Esophagus squamous epithelium (tissue), 5 donors: Measurements from ENCODE around the gene OR52B6. TPM values are rescaled to one million over a fixed set of nuclear protein-coding genes. Genes with fewer than 3 reads are reported as not detected.

Source experiments
- DNase-seq: peaks from one replicate; lab custom pipeline; 2025; lab: John Stamatoyannopoulos, UW
- H3K27ac ChIP-seq, 4 donors: fragments of 200-600 bp; sonication (generic); one replicate each; pipeline ENCODE4 v1.5.1; 2016 to 2019; ENCODE audit warnings: mild to moderate bottlenecking in 1 of 4
- H3K27me3 ChIP-seq, 4 donors: fragments of 200-600 bp; sonication (generic); 1 replicate in 3 of 4; 2 replicates in 1 of 4; pipeline versions ENCODE4 v1.5.1 to v1.6.0; 2017 to 2021; ENCODE audit warnings: antibody characterized with exemption in 1 of 4
- H3K36me3 ChIP-seq, 3 donors: fragments of 200-600 bp; sonication (generic); one replicate each; pipeline ENCODE4 v1.5.1; 2016 to 2019
- H3K4me1 ChIP-seq, 3 donors: fragments of 200-600 bp; sonication (generic); one replicate each; pipeline ENCODE4 v1.5.1; 2017 to 2019
- H3K4me3 ChIP-seq, 4 donors: fragments of 200-600 bp; sonication (generic); 1 replicate in 3 of 4; 2 replicates in 1 of 4; pipeline ENCODE4 v1.5.1; 2016 to 2019; ENCODE audit warnings: mild to moderate bottlenecking in 2 of 4, moderate library complexity in 1 of 4
- H3K9me3 ChIP-seq, 3 donors: fragments of 200-600 bp; sonication (generic); one replicate each; pipeline ENCODE4 v1.5.1; 2016 to 2019
- POLR2A ChIP-seq, 4 donors: fragments of 450-650 bp; IDR thresholded peaks; one replicate each; pipeline ENCODE4 v1.6.1; 2017; ENCODE audit warnings: antibody characterized with exemption in 4 of 4, mild to moderate bottlenecking in 4 of 4, moderate library complexity in 3 of 4
- WGBS, 2 donors: methylation state at CpG; one replicate each; pipeline ENCODE4 v1.1.5; 2018; 5-methylcytosine and 5-hydroxymethylcytosine counted together
- intact Hi-C: fragments of 100-400 bp; cut with DNase I; formaldehyde crosslinking; loops from one replicate; pipeline ENCODE4 v1.15.0; 2022
- total RNA-seq, 4 donors: library from RNA; depleted of rRNA; stranded (reverse); fragments of >200 nt; gene quantifications; one replicate each; pipeline ENCODE4 v1.1.0, GENCODE V29; 2016
- TF ChIP-seq, protein P1 (sequence below), 6 experiments: fragments of 450-650 bp in 4 of 6; fragments of 200-600 bp in 2 of 6; sonication (generic) in 2 of 6; IDR thresholded peaks; one replicate each; pipeline ENCODE4 v1.5.1; 2016 to 2019; ENCODE audit warnings: antibody characterized with exemption in 6 of 6, mild to moderate bottlenecking in 4 of 6, moderate library complexity in 4 of 6
- donor health status: DM: yes; HTN: yes; CAD: no.

Gene OR52B6
- total RNA-seq, 4 donors from 2014 or later: not detected

DNA sequence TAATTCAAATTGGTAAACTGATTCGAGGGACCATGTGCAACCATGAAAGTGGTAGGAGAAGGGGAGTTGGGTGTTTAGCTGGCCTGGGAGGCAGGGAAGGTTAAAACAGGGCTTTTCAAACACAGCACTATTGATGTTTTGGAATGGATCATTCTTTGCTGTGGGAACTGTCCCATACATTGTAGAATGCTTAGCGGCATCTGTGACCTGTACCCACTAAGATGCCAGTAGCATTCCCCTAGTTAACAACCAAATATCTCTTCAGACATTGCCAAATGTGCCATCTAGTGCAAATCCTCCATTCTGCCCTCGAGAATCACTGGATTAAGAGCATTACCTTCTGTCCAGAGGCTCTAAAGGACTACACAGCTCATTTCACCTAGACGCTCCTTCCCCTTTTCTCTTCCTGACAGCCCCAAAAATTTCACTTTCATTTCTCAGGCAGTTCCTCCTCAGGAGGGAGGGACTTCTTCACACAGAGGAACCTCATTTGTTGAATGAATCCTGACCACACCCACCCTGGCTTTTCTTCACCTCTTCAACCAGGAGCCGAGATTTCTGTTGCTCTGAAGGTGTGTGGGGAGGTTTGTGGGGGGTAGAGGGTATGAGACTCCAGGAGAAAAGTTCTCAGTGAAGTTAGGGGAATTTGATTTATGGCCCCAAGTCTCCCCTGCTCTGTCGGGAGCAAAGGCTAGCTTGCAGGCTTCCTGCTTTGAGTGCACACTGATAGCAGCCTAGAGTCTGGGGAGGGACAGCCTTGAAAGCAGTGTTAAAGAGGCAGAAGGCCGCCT lies 44.0 kb downstream of the OR52B6 start, which contains the start of gene TRIM34:
Gene TRIM34 (plus strand): TSS at position 513 of the 791 bp plus-strand sequence. CDS start 7,331 bp downstream, outside the sequence.
- intact Hi-C loops: no loop called here
- 12 to 16% methylated on average over 7 of the region's 7 CpGs for WGBS, 2 donors
- peak within 1 kb of the TSS; percentile 79 to 90 (median 86) for H3K27ac ChIP-seq
- no peak for DNase-seq
- peak within 1 kb of the TSS; percentile 39 to 75 (median 55) for H3K4me3 ChIP-seq
- TF ChIP-seq, protein P1, sequence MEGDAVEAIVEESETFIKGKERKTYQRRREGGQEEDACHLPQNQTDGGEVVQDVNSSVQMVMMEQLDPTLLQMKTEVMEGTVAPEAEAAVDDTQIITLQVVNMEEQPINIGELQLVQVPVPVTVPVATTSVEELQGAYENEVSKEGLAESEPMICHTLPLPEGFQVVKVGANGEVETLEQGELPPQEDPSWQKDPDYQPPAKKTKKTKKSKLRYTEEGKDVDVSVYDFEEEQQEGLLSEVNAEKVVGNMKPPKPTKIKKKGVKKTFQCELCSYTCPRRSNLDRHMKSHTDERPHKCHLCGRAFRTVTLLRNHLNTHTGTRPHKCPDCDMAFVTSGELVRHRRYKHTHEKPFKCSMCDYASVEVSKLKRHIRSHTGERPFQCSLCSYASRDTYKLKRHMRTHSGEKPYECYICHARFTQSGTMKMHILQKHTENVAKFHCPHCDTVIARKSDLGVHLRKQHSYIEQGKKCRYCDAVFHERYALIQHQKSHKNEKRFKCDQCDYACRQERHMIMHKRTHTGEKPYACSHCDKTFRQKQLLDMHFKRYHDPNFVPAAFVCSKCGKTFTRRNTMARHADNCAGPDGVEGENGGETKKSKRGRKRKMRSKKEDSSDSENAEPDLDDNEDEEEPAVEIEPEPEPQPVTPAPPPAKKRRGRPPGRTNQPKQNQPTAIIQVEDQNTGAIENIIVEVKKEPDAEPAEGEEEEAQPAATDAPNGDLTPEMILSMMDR (IDR thresholded peaks at IDR 0.05): no peak
- peak in 1 of 4 donors; percentile 38 for TF ChIP-seq POLR2A (IDR thresholded peaks at IDR 0.05)
- H3K36me3 ChIP-seq: no peaks in the 10 kb centered on the region
- H3K4me1 ChIP-seq: peaks cover 18 to 60% (median 21%) of the 10 kb centered on the region in 3 donors
- no peaks in the 10 kb centered on the region for H3K9me3 ChIP-seq
- H3K27me3 ChIP-seq: no peaks in the 10 kb centered on the region

DNA sequence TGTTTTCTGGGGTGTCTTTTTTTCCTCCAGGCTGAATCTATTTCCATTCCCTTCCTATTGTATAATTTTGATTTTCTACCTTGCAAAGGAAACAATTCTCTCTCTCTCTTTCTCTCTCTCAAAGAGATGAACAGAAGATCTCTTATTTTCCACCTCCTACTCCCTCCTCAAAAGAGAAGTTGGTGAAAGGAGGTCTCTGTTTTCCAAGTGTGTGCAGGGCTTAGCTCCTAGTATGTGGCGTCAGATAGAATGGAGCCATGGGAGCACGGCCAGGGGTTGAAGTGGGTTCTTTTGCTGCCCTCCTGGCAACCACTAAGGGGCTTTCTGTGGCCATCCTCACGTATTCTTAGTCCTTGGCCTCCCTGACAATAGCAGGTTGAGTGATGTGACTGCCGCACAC lies 44.6 kb downstream of the OR52B6 start:
- intact Hi-C loops: no loop called here
- Histone ChIP-seq H3K9me3 (no peaks in the 10 kb centered on the region), H3K4me1 (peaks cover 17 to 54% (median 21%) of the 10 kb centered on the region in 3 donors), H3K36me3 (no peaks in the 10 kb centered on the region), H3K4me3 (peak overlapping the region; percentile 39 to 75 (median 55)), H3K27ac (peak overlapping the region; percentile 79 to 90 (median 86)), H3K27me3 (no peaks in the 10 kb centered on the region)
- no peak for TF ChIP-seq POLR2A (IDR thresholded peaks at IDR 0.05)
- 25 to 35% methylated on average over 4 of the region's 4 CpGs for WGBS, 2 donors
- no peak for DNase-seq

GRCh38 chr11:5626196-5626595 lies 45.5 kb downstream of the OR52B6 start:
- intact Hi-C loops: no loop called here
- DNase-seq: no peak
- TF ChIP-seq, protein P1 (IDR thresholded peaks at IDR 0.05): no peak
- TF ChIP-seq POLR2A (IDR thresholded peaks at IDR 0.05): no peak
- H3K4me3 ChIP-seq: no peak overlapping the region
- WGBS, 2 donors: 59 to 69% methylated on average over 5 of the region's 5 CpGs
- H3K27me3 ChIP-seq: no peaks in the 10 kb centered on the region
- H3K36me3 ChIP-seq: no peaks in the 10 kb centered on the region
- no peaks in the 10 kb centered on the region for H3K9me3 ChIP-seq
- no peak overlapping the region for H3K27ac ChIP-seq
- peaks cover 8 to 44% (median 13%) of the 10 kb centered on the region in 3 donors for H3K4me1 ChIP-seq

DNA sequence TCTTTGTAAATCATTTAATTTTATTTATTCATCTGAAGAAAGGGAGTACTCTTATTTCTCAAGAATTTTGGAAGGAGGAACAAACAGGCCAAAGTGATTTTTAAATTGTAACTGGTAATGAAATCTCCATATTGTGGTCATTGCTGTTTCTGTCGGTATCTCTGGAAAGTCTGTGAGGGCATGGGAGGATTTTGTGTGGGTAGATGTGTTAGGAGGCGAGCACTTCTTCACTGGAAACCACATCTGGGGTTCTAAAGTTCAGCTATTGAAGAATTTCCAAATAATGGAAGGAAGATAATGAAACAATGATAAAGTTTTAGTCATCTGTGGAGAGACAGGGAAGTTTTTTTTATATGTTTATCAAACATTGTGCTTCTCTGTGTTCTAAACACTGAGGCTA lies 50.7 kb downstream of the OR52B6 start:
- Histone ChIP-seq H3K36me3 (peaks cover 0 to 42% (median 0%) of the 10 kb centered on the region in 3 donors), H3K27me3 (no peaks in the 10 kb centered on the region), H3K4me1 (peaks cover 0 to 4% (median 0%) of the 10 kb centered on the region in 3 donors), H3K4me3 (no peak overlapping the region), H3K27ac (no peak overlapping the region), H3K9me3 (no peaks in the 10 kb centered on the region)
- TF ChIP-seq POLR2A (IDR thresholded peaks at IDR 0.05): no peak
- TF ChIP-seq, protein P1 (IDR thresholded peaks at IDR 0.05): no peak
- no peak for DNase-seq
- 74 to 88% methylated on average over 2 of the region's 2 CpGs for WGBS, 2 donors
- intact Hi-C loops: no loop called here

Other genes with a start within 250 kb of the OR52B6 start
- gene OR51B5, start 237.4 kb upstream of the OR52B6 start, total RNA-seq: under 1 TPM in 1 of 4 donors, not detected in 3; 0.57 TPM
- gene OR51B6, start 229.4 kb upstream of the OR52B6 start, total RNA-seq: not detected
- gene OR51M1, start 197.1 kb upstream of the OR52B6 start, total RNA-seq: not detected
- not detected for gene OR51Q1, start 158.8 kb upstream of the OR52B6 start, total RNA-seq
- gene OR51I1, start 139.4 kb upstream of the OR52B6 start, total RNA-seq: under 1 TPM in 1 of 4 donors, not detected in 3; 0.38 TPM
- not detected for gene OR51I2, start 131.6 kb upstream of the OR52B6 start, total RNA-seq
- not detected for gene OR52D1, start 92.2 kb upstream of the OR52B6 start, total RNA-seq
- not detected for gene UBQLN3, start 70.9 kb upstream of the OR52B6 start, total RNA-seq
- gene UBQLNL, start 64.2 kb upstream of the OR52B6 start, total RNA-seq: under 1 TPM in 1 of 4 donors, not detected in 3; 0.27 TPM
- under 1 TPM in 1 of 4 donors, not detected in 3; 0.38 TPM for gene OR52H1, start 32.3 kb upstream of the OR52B6 start, total RNA-seq
- gene TRIM6, start 15.8 kb downstream of the OR52B6 start, total RNA-seq: 1 to 10 TPM; 1.7 to 9.9 (median 6.4) TPM
- gene TRIM34, start 44.1 kb downstream of the OR52B6 start, total RNA-seq: 1 to 10 TPM; 2.9 to 7.4 (median 6.2) TPM
- 10 to 100 TPM; 12.6 to 15.7 (median 14.9) TPM for gene TRIM5, start 104.2 kb downstream of the OR52B6 start, total RNA-seq
- 10 to 100 TPM; 16.0 to 51.9 (median 32.1) TPM for gene TRIM22, start 108.9 kb downstream of the OR52B6 start, total RNA-seq
- not detected for gene OR56B1, start 155.6 kb downstream of the OR52B6 start, total RNA-seq
- gene OR52N4, start 173.4 kb downstream of the OR52B6 start, total RNA-seq: not detected
- not detected for gene OR52N5, start 202.5 kb downstream of the OR52B6 start, total RNA-seq
- not detected for gene OR52N1, start 210.4 kb downstream of the OR52B6 start, total RNA-seq
- not detected for gene OR52N2, start 228.0 kb downstream of the OR52B6 start, total RNA-seq